Measurements from ENCODE around the gene C2orf69. TPM values are rescaled to one million over a fixed set of nuclear protein-coding genes. Genes with fewer than 3 reads are reported as not detected.

Gene C2orf69
- total and polyA plus RNA-seq, 2 of the 13 experiments (the other 11 are each of a cell fraction or from before 2014, with no cell fraction given), result 4.8 to 19.3 TPM

- TF ChIP-seq NFAT5 (CRISPR knock-in tag; IDR thresholded peaks at IDR 0.05), result peak; percentile 90
- peak; percentile 76; the same call in 1 of the 2 replicates for TF ChIP-seq ZNF441 (CRISPR knock-in tag; IDR thresholded peaks at IDR 0.05; ENCODE audit: borderline replicate concordance)
- TF ChIP-seq ZNF414 (CRISPR knock-in tag; IDR thresholded peaks at IDR 0.05), result no peak; the same call in 1 of the 2 replicates
- TF ChIP-seq HOXA9 (CRISPR knock-in tag; IDR thresholded peaks at IDR 0.05; ENCODE audit: borderline replicate concordance), result no peak
- TF ChIP-seq KDM5A (IDR thresholded peaks at IDR 0.05; ENCODE audit: borderline replicate concordance, low read length), result peak; percentile 61; the same call in 1 of the 2 replicates
- TF ChIP-seq ZNF333 (CRISPR knock-in tag; IDR thresholded peaks at IDR 0.05; ENCODE audit: borderline replicate concordance), result peak; percentile 97
- peak; percentile 74; the same call in 1 of the 2 replicates for TF ChIP-seq ZNF572 (CRISPR knock-in tag; IDR thresholded peaks at IDR 0.05)
- TF ChIP-seq NFRKB (IDR thresholded peaks at IDR 0.05), result no peak
- peak; percentile 81 for TF ChIP-seq SP4 (CRISPR knock-in tag; IDR thresholded peaks at IDR 0.05)
- no peak for TF ChIP-seq NR2F6 (IDR thresholded peaks at IDR 0.05)
- TF ChIP-seq NR2F6 (CRISPR knock-in tag; IDR thresholded peaks at IDR 0.05), result no peak
- TF ChIP-seq BCLAF1 (IDR thresholded peaks at IDR 0.05), result no peak
- TF ChIP-seq ZNF674 (CRISPR knock-in tag; IDR thresholded peaks at IDR 0.05; ENCODE audit: low read depth), result no peak
- TF ChIP-seq SMAD9 (CRISPR knock-in tag; IDR thresholded peaks at IDR 0.05), result peak; percentile 48; the same call in 1 of the 2 replicates
- peak; percentile 90; the same call in 1 of the 2 replicates for TF ChIP-seq HOXA7 (CRISPR knock-in tag; IDR thresholded peaks at IDR 0.05)
Observed at GRCh38 chr2:199911052-199911876, at the start of gene C2orf69 (continued).

Data from HepG2 (cell line).